ENCODE results near the gene C11orf91. TPM values are rescaled to one million over a fixed set of nuclear protein-coding genes. Genes with fewer than 3 reads are reported as not detected.

C11orf91 gene
- total RNA-seq, 4 donors from 2014 or later, result not detected

- H3K9me3 ChIP-seq, result no peaks in the 10 kb centered on the region
- TF ChIP-seq EP300 (IDR thresholded peaks at IDR 0.05), result no peak
- TF ChIP-seq POLR2A (IDR thresholded peaks at IDR 0.05), result no peak
- TF ChIP-seq CTCF (IDR thresholded peaks at IDR 0.05), result no peak
- H3K36me3 ChIP-seq, result no peaks in the 10 kb centered on the region
- H3K27me3 ChIP-seq, result no peaks in the 10 kb centered on the region
- H3K4me1 ChIP-seq, result peaks cover 0 to 60% (median 18%) of the 10 kb centered on the region in 3 donors
- no peak for ATAC-seq
- no peak overlapping the region for H3K4me3 ChIP-seq
- 71 to 78% methylated on average over 2 to 6 of the region's 6 CpGs for WGBS, 2 donors (ENCODE audit: low coverage in 1 of 2)
- H3K27ac ChIP-seq, result no peak overlapping the region
Observed at GRCh38 chr11:33696931-33697638, 3.5 kb downstream of the C11orf91 start.

- Histone ChIP-seq H3K9me3 (no peaks in the 10 kb centered on the region), H3K36me3 (no peaks in the 10 kb centered on the region), H3K4me3 (no peak overlapping the region), H3K27me3 (no peaks in the 10 kb centered on the region), H3K27ac (no peak overlapping the region), H3K4me1 (peaks cover 0 to 60% (median 21%) of the 10 kb centered on the region in 3 donors)
- ATAC-seq, result no peak
- no peak for TF ChIP-seq EP300 (IDR thresholded peaks at IDR 0.05)
- TF ChIP-seq CTCF (IDR thresholded peaks at IDR 0.05), result no peak
- no peak for TF ChIP-seq POLR2AphosphoS5 (IDR thresholded peaks at IDR 0.05)
- no peak for TF ChIP-seq POLR2A (IDR thresholded peaks at IDR 0.05)
- WGBS, 2 donors (ENCODE audit: low coverage in 1 of 2), result 74 to 89% methylated on average over 3 to 5 of the region's 5 CpGs
Observed at GRCh38 chr11:33696411-33696810, 4.2 kb downstream of the C11orf91 start.

GRCh38 chr11:33695051-33695566 is 5.5 kb downstream of the C11orf91 start:
- Histone ChIP-seq H3K27me3 (no peaks in the 10 kb centered on the region), H3K4me3 (no peak overlapping the region), H3K4me1 (peaks cover 0 to 61% (median 19%) of the 10 kb centered on the region in 3 donors), H3K36me3 (no peaks in the 10 kb centered on the region), H3K27ac (peak overlapping the region in 3 of 4 donors; percentile 6 to 63 (median 42)), H3K9me3 (no peaks in the 10 kb centered on the region)
- no peak for TF ChIP-seq CTCF (IDR thresholded peaks at IDR 0.05)
- no peak for TF ChIP-seq POLR2AphosphoS5 (IDR thresholded peaks at IDR 0.05)
- no peak for TF ChIP-seq EP300 (IDR thresholded peaks at IDR 0.05)
- TF ChIP-seq POLR2A (IDR thresholded peaks at IDR 0.05), result no peak
- 55 to 60% methylated on average over 3 to 4 of the region's 4 CpGs for WGBS, 2 donors (ENCODE audit: low coverage in 1 of 2)
- ATAC-seq, result no peak

- no peak for ATAC-seq
Observed at GRCh38 chr11:33694346-33695050, 6.1 kb downstream of the C11orf91 start.

More at GRCh38 chr11:33694346-33695050, 6.1 kb downstream of the C11orf91 start:
- Histone ChIP-seq H3K27me3 (no peaks in the 10 kb centered on the region), H3K36me3 (no peaks in the 10 kb centered on the region), H3K4me3 (no peak overlapping the region), H3K9me3 (no peaks in the 10 kb centered on the region), H3K27ac (peak overlapping the region in 3 of 4 donors; percentile 6 to 63 (median 42)), H3K4me1 (peaks cover 0 to 59% (median 17%) of the 10 kb centered on the region in 3 donors)
- WGBS, 2 donors (ENCODE audit: low coverage in 1 of 2), result 72 to 100% methylated on average over 1 to 4 of the region's 4 CpGs
- TF ChIP-seq EP300 (IDR thresholded peaks at IDR 0.05) (no peak), POLR2AphosphoS5 (IDR thresholded peaks at IDR 0.05) (no peak), CTCF (IDR thresholded peaks at IDR 0.05) (no peak), POLR2A (IDR thresholded peaks at IDR 0.05) (no peak)
